H4 (cell line): ENCODE measurements around the gene KRTAP1-3. TPM values are rescaled to one million over a fixed set of nuclear protein-coding genes. Genes with fewer than 3 reads are reported as not detected.
"Not testable (repeated sequence)": the region's sequence is repeated elsewhere in the genome, so short reads cannot be mapped to it uniquely, and the experiment has no call there.

Experiments used
- DNase-seq: peaks from one replicate; pipeline ENCODE4 v3.0.0-alpha.2; 2015; ENCODE audit warnings: low spot score
- total RNA-seq: library from RNA; depleted of rRNA; stranded (reverse); fragments of >200 nt; shearing (Covaris generic); gene quantifications from 2 replicates; pipeline ENCODE4 v1.2.3, GENCODE V29; 2014; rRNA removed

KRTAP1-3 gene
- total RNA-seq, 1 experiment from 2014 or later = not detected

DNA sequence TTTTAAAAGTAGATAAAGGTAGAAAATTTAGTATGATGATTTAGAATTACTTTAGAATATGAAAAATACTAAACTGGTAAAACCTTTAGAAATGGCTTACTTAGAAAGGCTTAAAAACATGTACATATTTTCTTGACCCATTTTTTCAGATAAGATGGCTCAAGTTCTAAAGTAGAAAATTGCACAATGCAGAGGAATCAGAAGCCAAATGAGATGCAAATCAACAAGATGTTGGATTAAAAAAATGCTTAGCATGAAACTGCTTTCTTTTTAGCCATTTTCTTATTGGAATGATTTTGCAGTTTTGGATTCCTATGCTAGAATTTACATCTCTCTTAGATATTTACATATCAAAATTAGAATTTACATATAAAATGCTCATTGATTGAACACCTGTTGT is 24.2 kb downstream of the KRTAP1-3 start:
- no peak for DNase-seq

GRCh38 chr17:41009936-41010335 is 24.7 kb downstream of the KRTAP1-3 start:
- DNase-seq = no peak

- no peak for DNase-seq
These were observed 25.3 kb downstream of the KRTAP1-3 start for GRCh38 chr17:41009301-41009760.

GRCh38 chr17:41008811-41009210 is 25.9 kb downstream of the KRTAP1-3 start, which contains the start of gene KRTAP3-1:
TSS of gene KRTAP3-1 (minus strand) at chr17:41009128. CDS start at chr17:41009074, 54 bp downstream.
- DNase-seq = no peak

- no peak for DNase-seq
These were observed 30.3 kb downstream of the KRTAP1-3 start for GRCh38 chr17:41004397-41004796.

GRCh38 chr17:41003926-41004325 is 30.7 kb downstream of the KRTAP1-3 start:
- no peak for DNase-seq

DNA sequence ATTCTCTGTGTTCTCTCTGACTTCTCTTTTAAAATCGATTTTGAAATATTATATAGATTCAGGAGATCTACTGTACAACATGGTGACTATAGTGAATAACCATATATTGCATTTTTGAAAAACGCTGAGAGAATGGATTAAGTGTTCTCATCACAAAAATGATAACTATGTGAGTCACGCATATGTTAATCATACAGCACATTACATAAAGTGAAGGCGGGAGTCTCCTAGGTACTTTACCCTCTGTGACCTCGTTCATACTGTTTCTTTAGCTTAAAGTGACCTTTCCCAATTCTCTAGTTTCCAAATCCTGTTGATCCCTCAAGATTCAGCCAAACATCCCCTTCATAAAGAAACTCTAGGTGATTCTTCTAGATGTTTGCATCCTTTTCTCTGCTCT is 31.9 kb downstream of the KRTAP1-3 start:
- DNase-seq = no peak

DNA sequence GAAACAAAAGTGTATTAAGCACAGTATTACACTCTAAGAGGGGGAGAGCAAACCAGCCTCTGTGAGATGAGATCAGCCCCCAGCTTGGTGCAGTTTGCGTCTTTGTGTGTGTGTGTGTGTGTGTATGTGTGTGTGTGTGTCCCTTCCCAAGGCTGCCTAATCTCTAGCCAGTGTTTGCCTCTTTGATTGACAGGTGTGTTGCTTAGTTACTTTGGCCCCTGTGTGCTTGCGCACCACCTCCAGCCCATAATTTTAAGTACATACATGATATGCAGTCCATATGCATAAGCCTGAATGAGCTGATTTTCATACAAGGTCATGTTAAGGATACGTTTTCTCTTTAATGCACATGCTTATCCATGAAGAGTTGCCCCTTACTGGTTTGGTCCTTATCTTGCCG is 32.9 kb downstream of the KRTAP1-3 start:
- DNase-seq = no peak

GRCh38 chr17:40999563-40999962 is 35.1 kb downstream of the KRTAP1-3 start, which contains the start of gene KRTAP3-2:
TSS of gene KRTAP3-2 (minus strand) at chr17:40999906. CDS start at chr17:40999853, 53 bp downstream.
- not testable (repeated sequence) for DNase-seq

DNA sequence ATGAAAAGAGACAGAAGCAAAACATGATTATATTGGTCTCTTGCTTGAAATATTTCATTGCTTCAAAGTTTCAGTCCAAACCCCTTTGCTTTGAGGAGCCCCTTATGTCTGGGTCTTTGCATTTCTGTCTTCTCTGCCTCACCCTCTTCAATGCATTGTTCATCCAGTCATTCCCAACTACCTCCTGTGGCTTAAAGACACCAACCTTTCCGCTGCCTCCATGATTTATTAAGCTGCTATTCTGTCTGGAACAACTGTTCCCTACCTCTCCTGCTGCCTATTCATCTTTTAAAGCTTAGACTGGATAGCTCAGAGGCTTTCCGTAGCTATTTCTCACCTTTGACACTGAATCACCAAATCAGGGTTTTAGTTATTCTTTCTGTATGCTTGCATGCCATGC is 37.3 kb downstream of the KRTAP1-3 start:
- no peak for DNase-seq

DNA sequence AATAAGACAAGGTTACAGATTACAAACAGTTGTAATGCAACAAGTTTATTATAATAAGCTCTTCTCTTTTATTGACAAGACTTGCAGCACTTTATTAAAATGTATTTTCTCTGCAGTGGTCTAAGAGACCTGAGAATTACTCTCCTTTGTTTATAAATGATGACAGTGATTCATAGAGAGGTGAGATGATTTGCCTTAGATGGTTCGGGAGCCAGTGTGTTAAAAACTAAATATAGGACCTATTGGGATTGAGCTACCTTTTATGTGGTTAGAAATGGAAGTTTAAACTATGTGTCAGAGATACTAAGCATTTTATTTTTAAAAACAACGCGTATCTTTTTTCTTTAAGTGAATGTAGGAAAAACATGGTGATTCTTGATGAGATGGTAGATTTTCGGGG is 37.8 kb downstream of the KRTAP1-3 start:
- DNase-seq = no peak

DNA sequence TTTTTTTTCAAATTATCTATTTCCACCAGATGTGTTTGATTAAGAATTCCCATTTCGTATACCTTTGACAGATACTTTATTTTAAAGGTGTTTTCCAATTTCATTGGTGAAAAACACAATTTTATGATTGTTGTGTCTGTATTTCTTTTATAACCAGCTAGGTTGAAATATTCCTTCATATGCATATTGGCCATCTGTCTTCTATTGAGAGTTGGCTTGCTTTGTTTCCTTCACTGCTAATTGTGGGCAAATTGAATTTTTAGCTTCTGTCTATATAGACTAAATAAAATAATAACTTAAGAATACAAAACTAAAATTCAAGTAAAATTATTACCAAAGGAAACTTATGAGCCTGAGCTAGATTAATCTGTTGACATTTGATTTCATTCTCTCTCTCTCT is 39.6 kb downstream of the KRTAP1-3 start:
- no peak for DNase-seq

- no peak for DNase-seq
These were observed 40.8 kb downstream of the KRTAP1-3 start, which contains the start of gene KRTAP3-3 for GRCh38 chr17:40993839-40994238. TSS of gene KRTAP3-3 (minus strand) at chr17:40994164. CDS start at chr17:40994097, 67 bp downstream.

GRCh38 chr17:40993084-40993483 is 41.6 kb downstream of the KRTAP1-3 start:
- DNase-seq = no peak

DNA sequence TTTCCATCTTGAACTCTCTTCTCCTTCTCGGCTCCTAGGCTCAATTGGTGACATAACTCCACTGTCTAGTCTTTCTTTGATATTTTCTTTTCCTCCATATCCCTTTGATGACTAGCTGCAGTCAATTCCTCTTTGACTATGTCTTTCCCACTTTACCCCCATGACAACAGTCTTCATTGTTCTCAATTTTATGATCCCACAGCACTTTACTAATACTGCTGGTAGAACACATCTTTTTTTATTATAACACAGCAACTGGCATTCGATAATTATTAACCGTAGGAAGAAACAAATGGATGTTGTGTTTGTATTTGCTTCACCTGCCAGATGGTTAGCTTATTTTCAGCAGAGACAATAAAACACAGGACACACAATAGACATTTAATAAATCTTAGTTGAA is 42.0 kb downstream of the KRTAP1-3 start:
- no peak for DNase-seq

DNA sequence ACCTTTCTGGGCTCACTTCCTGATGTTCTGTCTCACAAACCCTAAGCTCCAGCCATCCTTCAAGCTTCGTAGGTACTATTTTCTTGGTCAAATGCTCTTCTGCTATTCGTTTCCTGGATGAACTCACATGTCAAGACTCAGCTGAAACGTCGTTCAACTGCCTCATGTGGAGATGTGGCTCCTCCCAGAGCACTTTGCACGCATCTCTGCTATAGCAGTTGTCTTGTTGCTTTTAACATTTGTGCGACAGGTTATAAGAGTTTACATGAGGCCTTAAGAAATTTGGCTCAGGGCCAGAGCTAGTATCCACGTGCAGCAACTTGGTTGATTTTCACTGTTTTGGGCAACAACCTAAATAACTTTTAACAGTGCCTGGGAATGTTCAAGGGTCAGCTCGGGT is 47.8 kb downstream of the KRTAP1-3 start:
- DNase-seq = no peak

DNA sequence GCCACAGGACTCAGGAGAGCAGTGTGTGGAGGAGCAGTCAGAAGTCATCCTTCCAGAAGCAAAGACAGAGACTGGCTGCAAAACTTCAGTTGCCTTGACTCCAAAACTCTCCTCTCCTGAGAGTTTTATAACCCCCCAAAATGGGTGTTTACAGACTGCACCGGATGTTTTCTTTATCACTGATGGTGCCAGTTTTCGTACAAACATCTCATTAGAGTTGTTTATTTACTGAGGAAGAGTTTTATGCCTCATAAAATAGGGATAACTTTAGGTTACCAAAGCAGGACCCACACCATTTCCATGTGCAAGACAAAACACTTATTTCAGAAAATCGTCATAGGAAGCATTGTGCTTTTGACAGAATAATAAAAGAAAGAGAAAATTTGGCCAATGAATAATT is 50.4 kb downstream of the KRTAP1-3 start, which contains the start of gene KRT40:
Gene KRT40 (minus strand): TSS at position 101 of the 400 bp plus-strand sequence. CDS start 53 bp downstream, at position 48.
- DNase-seq = no peak

Other genes with a start within 250 kb of the KRTAP1-3 start
- not detected in 2 replicates for gene KRT28, start 234.9 kb downstream of the KRTAP1-3 start, total RNA-seq
- gene KRT10, start 212.3 kb downstream of the KRTAP1-3 start, total RNA-seq = 45.0 and 61.1 TPM in 2 replicates
- gene KRT12, start 167.7 kb downstream of the KRTAP1-3 start, total RNA-seq = not detected in 2 replicates
- gene KRT20, start 149.6 kb downstream of the KRTAP1-3 start, total RNA-seq = not detected in 2 replicates
- not detected in 2 replicates for gene KRT23, start 97.2 kb downstream of the KRTAP1-3 start, total RNA-seq
- gene KRT39, start 67.9 kb downstream of the KRTAP1-3 start, total RNA-seq = 0.18 TPM in 1 of 2 replicates, not detected in the other
- gene KRT40, start 50.5 kb downstream of the KRTAP1-3 start, total RNA-seq = not detected in 2 replicates
- gene KRTAP3-3, start 40.7 kb downstream of the KRTAP1-3 start, total RNA-seq = not detected in 2 replicates
- gene KRTAP3-2, start 35.0 kb downstream of the KRTAP1-3 start, total RNA-seq = not detected in 2 replicates
- gene KRTAP3-1, start 25.7 kb downstream of the KRTAP1-3 start, total RNA-seq = not detected in 2 replicates
- gene KRTAP1-5, start 7.7 kb downstream of the KRTAP1-3 start, total RNA-seq = 0.27 TPM in 1 of 2 replicates, not detected in the other
- gene KRTAP1-4, start 4.7 kb downstream of the KRTAP1-3 start, total RNA-seq = not detected in 2 replicates
- not detected in 2 replicates for gene KRTAP1-1, start 6.6 kb upstream of the KRTAP1-3 start, total RNA-seq
- gene KRTAP2-1, start 12.4 kb upstream of the KRTAP1-3 start, total RNA-seq = not detected in 2 replicates
- gene KRTAP2-2, start 20.4 kb upstream of the KRTAP1-3 start, total RNA-seq = not detected in 2 replicates
- 0.21 TPM in 1 of 2 replicates, not detected in the other for gene KRTAP2-3, start 25.2 kb upstream of the KRTAP1-3 start, total RNA-seq
- gene KRTAP2-4, start 31.0 kb upstream of the KRTAP1-3 start, total RNA-seq = not detected in 2 replicates
- gene KRTAP4-7, start 49.3 kb upstream of the KRTAP1-3 start, total RNA-seq = not detected in 2 replicates
- not detected in 2 replicates for gene KRTAP4-8, start 63.3 kb upstream of the KRTAP1-3 start, total RNA-seq
- not detected in 2 replicates for gene KRTAP4-16, start 67.3 kb upstream of the KRTAP1-3 start, total RNA-seq
- not detected in 2 replicates for gene KRTAP4-9, start 70.5 kb upstream of the KRTAP1-3 start, total RNA-seq
- not detected in 2 replicates for gene KRTAP4-11, start 83.5 kb upstream of the KRTAP1-3 start, total RNA-seq
- not detected in 2 replicates for gene KRTAP4-12, start 89.3 kb upstream of the KRTAP1-3 start, total RNA-seq
- gene KRTAP4-6, start 105.7 kb upstream of the KRTAP1-3 start, total RNA-seq = not detected in 2 replicates
- not detected in 2 replicates for gene KRTAP4-5, start 115.0 kb upstream of the KRTAP1-3 start, total RNA-seq
- gene KRTAP4-4, start 125.9 kb upstream of the KRTAP1-3 start, total RNA-seq = not detected in 2 replicates
- gene KRTAP4-3, start 133.3 kb upstream of the KRTAP1-3 start, total RNA-seq = not detected in 2 replicates
- not detected in 2 replicates for gene KRTAP4-2, start 143.3 kb upstream of the KRTAP1-3 start, total RNA-seq
- gene KRTAP4-1, start 150.0 kb upstream of the KRTAP1-3 start, total RNA-seq = not detected in 2 replicates
- gene KRTAP9-1, start 155.0 kb upstream of the KRTAP1-3 start, total RNA-seq = not detected in 2 replicates
- not detected in 2 replicates for gene KRTAP9-2, start 191.8 kb upstream of the KRTAP1-3 start, total RNA-seq
- not detected in 2 replicates for gene KRTAP9-3, start 197.6 kb upstream of the KRTAP1-3 start, total RNA-seq
- gene KRTAP9-8, start 203.1 kb upstream of the KRTAP1-3 start, total RNA-seq = not detected in 2 replicates
- not detected in 2 replicates for gene KRTAP9-4, start 214.8 kb upstream of the KRTAP1-3 start, total RNA-seq
- not detected in 2 replicates for gene KRTAP9-9, start 220.5 kb upstream of the KRTAP1-3 start, total RNA-seq
- not detected in 2 replicates for gene KRTAP9-6, start 230.5 kb upstream of the KRTAP1-3 start, total RNA-seq
- not detected in 2 replicates for gene KRTAP9-7, start 240.8 kb upstream of the KRTAP1-3 start, total RNA-seq